Right renal pelvis (tissue), 4 donors: ENCODE measurements around the gene XK. TPM values are rescaled to one million over a fixed set of nuclear protein-coding genes. Genes with fewer than 3 reads are reported as not detected.

ENCODE experiments used
- DNase-seq, 4 donors: peaks; one replicate each; pipeline ENCODE4 v3.0.0-alpha.2; 2013; ENCODE audit warnings: low read depth in 4 of 4, low spot score in 3 of 4, missing footprints in 1 of 4
- polyA plus RNA-seq, 4 donors: library from polyadenylated mRNA; unstranded; fragments of 120-200 nt; gene quantifications; one replicate each; pipeline ENCODE4 v1.2.1, GENCODE V29; 2013; ENCODE audit not compliant: insufficient read length in 4 of 4

Gene XK
- polyA plus RNA-seq, 4 donors = 1.2 to 1.6 (median 1.3) TPM

DNA sequence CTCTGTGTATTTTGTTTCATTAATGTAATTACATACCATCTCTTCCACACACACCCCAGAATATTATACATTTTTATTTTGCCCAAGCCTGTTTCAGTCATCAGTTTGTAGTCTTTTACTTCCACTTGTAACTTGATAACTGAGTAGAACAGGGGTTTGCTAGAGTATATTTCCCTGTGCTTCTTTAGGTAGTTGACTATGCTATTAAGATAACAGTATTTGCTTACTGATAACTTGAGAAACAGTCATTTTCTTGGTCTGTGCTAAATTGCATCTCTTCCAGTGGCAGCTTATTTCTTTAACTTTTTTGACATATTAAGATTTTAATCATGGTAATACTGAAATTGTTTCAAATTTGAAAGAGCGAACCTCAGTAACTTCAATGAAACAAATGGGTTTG lies 7.0 kb upstream of the XK start:
- DNase-seq = no peak

DNA sequence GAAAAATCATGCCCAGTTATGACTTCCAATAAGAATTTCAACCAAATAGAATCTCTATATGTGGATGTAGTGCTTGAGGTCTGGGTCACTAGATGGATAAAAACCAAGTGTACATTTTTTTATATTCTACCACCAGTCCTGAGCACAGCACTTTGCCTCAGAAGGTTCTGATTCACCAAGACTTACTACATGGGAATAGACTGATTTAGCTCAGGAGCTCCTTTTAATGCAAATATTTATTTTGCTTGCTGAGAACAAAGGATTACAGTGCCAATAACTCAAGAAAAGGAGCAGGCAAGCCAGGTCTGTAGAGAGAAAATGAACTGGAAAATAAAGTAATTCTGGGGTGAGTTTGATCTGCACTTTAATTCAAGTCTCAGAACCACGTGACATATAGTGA lies 6.4 kb upstream of the XK start:
- DNase-seq = no peak

DNA sequence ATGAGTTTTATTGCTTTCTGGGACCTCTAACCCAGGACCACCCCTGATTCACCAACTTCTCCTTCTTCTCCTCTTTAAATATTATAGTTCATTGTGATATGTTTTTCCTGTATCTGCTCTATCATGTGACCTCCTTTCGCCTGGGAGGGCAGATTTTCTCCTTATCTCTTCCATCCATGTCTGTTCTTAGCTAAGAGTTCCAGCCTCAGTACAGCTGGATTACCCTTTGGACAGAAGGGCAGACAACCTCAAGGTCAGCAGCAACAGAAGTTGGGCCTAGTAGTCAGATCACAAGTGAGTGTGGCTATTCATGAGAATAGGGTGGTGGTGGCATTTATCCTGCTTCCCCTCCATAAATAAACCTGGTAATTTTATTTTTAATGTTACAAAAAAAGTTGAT lies 5.7 kb upstream of the XK start:
- DNase-seq = no peak

DNA sequence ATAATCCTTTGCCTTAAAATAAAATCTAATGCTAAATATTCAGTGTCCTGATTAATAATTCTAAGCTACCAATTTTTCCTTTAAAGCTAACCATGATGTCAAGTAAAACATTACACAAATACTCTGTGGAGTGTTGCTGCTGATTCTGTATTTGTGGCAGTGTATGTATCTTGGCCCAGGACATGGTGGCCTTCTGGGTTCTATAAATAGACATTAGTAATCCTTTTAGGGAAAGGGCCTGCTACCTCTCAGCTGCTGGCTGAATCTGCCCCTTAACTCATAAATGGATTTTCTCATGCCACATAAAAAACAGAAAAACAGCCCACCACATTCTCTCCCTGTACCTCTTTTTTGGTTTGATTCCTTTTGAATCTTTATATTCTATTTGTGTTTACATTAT lies 1.2 kb upstream of the XK start:
- DNase-seq = no peak

DNA sequence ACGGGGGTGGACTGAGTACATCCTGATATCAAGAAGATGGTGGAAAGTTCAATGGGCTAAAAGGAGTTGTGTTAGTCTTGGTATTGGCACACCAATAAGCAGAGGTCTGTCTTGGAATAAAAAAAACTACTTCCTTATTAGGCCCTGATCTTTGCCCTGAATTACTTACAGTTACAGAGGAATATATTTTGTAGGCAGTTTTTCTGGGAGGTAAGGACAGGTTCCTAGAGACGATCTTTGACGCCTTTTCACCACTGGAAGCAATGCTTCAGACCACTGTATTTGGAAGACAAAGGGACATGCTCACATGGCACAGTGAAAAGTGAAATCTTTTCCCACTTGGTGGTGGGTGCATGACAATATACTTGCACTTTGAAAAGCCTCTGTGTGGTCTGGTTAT lies 618 bp upstream of the XK start:
- DNase-seq = no peak

DNA sequence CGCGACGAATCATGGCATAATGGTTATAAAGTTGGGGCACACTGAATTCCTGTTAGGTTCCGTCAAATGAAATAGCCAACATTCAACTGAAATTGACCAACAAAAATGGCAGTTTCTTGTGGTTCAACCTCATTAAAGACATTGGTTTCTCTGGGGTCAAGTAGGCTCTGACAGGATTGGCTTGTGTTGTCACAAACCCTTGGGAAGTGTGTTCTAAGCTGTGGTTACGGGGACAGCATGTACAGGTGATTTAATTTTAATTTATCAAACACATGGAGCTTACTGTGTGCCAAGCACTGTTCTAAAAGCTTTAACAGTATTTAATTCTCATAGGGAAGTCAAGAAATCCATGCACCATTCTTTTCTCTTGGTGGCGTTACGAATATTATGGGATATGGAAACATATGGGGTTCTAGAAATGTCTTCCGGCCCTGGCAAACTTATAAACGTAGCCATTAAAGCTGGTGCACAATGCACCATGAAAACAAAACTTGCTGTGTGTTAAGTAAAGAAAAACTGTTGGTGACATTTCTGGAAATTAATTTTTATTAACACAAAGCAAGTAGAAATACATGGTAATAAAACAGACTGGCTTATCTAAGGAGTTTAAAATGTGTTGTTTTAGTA lies 891 bp downstream of the XK start:
- DNase-seq = no peak

DNA sequence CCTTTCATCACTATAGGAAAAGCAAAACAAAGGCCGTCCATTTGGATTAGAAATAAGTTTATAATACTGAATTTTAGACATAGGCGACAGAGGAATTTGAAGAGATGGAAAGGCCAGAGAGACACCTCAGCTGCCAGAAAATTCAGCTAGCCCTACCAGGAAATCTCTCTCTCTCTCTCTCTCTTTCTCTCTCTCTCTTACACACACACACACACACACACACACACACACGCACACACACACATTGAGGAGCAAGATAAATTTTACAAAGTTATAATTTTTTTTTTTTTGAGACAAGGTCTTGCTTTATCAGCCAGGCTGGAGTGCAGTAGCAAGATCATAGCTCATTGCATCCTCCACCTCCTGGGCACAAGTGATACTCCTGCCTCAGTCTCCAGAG lies 1.4 kb downstream of the XK start:
- no peak for DNase-seq

DNA sequence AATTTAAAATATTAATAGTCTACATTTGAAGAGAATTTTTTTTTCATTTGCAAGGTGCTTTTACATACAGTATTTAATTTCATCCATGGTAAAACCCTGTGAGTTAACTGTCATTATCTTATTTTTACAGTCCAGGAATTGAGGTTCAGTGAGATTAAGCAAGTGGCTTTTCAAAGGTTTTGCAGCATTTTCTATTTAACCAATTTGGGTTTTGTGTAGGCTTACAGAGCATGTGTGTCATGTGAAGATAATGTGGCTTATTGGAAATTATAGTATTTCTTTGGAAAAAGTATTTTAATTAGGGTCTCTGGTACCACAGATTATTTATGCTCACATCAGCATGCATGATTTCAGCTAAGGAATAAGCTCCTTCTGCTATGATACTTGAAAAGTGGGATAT lies 4.5 kb downstream of the XK start:
- no peak for DNase-seq

DNA sequence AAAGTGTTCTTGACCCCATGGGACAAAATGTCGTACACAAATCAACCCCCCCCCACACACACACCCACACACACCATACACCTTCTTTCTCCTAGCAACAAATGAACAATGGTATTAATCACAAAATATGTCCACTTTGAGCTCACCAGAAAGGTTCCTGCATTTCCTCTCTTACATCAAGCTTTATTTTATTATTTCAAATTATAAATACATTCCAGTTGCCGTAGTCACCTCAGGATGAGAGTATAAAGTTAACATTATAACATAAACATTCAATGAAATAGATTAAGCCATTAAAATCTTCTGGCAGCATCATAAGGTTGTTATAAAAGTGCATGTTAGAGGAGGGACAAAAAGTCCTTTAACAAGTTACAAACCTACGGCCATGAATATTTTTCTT lies 7.3 kb downstream of the XK start:
- DNase-seq = no peak

DNA sequence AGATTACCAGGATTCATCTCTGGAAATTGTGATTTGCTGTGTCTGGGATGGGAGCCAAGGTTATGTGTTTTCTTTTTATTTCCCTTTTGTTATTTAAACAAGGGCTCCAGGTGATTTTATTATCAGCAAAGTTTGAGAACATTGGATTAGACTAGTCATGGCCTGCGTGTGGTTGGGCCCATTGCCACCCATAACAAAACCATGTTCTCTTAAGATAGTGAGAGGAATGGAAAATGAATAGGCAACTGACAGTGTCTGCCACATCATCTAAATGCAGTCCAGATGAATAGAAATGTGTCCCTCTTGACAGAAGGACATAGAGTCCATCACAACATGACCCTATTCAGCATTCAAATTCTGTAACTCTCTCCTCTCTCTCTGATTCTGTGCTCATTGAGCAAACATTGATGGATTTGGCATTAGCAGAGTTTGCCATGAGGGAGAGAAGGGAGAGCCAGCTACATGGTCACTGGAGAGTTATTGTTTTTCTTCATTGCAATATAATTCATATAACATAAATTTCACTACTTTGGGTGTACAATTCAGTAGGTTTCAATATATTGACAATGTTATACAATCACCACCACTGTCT lies 11.7 kb downstream of the XK start:
- no peak for DNase-seq

DNA sequence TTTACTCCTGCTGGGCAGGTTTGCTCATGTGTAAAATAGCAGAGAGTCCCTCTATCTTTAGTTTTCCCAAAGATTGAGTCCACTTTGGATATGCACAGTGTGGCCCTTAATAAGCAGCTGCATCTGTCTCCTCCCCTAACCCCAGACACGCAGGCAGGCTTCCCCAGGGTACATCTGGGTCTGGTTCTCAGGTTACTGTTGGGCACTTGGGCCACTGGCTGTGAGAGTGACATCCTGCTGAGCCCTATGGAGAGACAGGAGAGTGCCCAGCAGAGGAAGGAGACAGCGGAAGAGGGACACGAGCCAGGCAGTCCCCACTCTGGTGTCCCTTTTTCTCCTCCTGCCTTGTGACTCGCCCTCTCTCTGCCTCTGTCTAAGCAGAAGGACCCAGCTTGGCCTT lies 16.0 kb downstream of the XK start:
- DNase-seq = no peak

DNA sequence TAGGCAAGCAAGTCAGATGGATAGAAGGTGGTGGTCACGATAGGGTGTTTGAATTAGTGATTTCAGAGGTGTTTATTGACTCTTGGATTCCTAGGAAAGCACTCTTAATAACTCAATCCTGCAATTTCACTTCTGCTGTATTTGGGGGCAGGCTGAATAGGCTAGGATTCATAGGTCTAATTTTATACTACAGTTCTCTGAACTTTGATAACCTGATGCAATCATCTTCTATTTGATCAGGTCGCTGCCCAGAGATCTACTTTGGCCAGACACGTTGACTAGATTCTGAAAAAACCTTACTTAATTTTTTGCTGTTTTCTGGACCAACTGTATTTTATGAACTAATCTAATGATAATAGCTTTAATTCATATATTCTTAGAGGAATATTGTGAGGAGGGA lies 26.4 kb downstream of the XK start:
- no peak for DNase-seq

DNA sequence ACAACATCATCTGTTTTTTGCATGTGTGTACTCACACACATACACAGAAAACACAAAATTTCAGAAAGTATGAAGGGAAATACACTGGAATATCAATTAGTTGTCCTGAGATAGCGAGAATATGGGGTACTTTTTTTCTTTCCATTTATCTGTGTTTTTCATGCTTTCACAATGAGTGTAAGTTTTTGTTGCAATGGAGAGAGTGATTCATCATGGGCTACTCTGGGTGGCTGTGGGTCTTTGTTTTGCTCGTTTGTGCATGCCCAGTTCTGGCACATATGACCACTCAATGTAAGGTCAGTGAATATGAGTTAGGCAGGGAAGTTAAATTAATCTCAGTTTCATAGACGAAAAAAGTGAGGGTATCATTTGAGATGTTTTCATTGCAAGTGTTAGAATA lies 26.9 kb downstream of the XK start:
- DNase-seq = no peak

DNA sequence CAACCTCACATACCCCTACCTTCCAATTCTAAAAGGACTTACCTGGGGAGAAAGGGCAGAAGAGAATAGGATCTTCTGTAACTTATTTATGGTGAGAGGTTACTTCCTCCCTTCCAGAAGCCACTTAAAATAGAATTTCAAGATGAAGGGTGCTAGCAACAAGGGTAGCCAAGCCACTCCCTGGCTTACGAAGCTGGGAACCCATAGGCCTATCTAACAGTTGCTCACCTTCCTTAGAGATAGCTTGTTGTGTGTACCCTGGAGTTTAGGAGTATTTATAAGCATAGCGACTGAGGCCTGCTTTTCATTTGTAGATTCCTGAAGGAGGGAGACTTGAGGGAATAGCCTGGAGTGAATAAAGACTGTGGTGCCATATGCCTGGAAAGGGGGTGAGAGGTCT lies 28.9 kb downstream of the XK start:
- DNase-seq = no peak

DNA sequence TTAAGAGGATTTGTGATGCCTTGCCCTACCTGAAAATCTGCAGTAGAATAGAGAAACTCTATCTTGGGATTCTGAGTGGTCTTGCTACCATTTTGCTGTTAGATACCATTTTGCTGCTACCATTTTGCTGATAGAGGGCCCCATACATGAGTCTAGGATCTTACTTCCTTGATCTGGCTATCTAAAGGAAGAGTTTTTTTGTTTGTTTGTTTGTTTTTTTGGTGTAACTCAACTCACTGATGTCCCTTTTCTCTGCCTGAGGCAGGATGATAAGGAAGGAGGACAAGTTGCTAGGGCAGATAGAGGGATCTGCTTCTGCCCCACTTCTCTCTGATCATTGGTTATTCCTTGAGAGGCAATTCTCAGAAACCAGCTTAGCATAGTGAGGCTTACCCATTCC lies 31.0 kb downstream of the XK start:
- DNase-seq = no peak

DNA sequence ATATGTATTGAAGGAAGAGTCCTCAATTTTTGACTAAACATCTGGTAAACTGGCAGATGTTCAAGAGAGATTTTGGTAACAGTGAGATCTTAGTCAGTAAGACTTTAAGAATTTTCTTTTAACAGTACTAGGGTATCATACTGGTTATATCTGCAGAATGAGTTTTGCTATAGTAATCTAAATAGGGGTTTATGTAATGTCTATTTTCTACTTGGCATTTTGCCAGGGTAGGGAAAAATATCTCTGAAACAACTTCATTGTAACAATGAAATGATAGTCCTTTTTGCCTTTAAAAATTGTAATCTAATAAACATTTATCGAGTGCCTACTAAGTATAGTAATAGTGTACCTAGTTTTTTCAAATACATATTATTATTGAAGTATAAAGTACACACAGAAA lies 32.1 kb downstream of the XK start:
- DNase-seq = no peak

DNA sequence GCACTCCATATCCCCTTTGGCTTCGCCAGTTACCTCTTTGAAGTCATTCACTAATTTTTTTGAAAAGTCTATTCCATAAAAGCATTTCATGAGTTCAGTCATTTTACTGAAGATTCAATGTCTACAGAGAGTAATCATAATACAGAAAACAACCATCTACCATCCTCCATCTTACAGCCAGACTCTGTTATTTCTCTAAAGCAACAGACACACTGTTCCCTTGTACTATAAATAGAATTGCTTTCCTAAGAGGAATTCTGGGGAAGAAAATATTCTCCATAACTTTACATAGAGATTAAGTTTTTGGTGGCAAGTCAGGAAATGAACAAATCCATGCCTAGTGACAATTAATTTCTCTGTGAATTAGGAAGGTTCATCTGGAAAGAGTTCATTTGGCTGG lies 37.0 kb downstream of the XK start:
- DNase-seq = no peak

DNA sequence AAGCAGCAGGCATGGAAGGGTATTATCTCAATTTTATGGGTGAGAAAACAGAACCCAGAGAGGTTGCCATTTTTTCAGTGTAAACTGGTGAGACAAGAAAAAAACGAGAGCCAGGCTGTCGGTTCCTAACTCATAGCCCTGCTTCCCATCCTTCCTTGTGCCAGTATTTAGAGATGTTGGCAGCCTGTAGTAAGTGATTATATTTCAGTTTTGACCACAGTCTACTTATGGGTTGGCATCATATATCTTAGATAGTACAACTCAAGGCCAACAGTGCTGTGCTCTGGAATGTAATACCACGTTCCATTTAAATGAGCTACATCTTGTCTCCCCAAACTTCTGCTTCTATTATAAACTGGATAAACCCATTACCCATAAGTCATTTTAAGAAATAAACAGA lies 40.8 kb downstream of the XK start:
- no peak for DNase-seq

DNA sequence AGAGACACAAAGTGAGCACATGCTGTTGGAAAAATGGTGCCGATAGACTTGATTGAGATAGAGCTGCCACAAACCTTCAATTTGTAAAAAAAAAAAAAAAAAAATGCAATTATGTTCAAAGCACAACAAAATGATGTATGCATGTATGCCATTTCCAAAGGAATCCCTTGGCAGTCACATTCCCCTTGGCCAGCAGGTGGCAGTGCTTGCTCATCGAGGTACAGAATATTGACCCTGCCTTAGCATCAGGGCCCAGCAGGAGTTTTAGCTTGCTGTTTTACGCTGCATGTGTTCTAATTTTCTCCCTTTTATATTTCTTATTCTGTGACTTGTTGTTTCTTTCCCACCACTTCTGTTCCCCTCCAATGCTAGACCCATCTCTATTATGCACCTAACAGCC lies 59.8 kb downstream of the XK start:
- DNase-seq = peak in 3 of 4 donors; percentile 36 to 41 (median 38)

DNA sequence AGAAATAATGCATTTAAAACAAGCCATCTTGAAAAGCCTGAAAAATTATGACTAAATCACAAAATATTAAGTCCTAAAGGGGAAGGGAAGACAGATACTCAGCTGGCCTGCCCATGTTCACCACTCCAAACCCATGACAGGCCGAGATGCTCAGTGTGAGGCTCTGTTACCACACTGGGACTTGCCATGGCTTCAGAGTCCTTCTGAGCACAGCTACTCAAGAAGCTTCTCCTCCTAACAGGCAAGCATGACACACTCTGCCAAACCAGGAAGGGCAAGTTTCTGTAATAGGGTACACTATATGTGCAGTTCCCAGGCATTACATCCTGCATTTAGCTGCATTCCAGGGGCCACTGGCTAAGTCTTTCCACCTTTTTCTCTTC lies 60.2 kb downstream of the XK start:
- DNase-seq = no peak

DNA sequence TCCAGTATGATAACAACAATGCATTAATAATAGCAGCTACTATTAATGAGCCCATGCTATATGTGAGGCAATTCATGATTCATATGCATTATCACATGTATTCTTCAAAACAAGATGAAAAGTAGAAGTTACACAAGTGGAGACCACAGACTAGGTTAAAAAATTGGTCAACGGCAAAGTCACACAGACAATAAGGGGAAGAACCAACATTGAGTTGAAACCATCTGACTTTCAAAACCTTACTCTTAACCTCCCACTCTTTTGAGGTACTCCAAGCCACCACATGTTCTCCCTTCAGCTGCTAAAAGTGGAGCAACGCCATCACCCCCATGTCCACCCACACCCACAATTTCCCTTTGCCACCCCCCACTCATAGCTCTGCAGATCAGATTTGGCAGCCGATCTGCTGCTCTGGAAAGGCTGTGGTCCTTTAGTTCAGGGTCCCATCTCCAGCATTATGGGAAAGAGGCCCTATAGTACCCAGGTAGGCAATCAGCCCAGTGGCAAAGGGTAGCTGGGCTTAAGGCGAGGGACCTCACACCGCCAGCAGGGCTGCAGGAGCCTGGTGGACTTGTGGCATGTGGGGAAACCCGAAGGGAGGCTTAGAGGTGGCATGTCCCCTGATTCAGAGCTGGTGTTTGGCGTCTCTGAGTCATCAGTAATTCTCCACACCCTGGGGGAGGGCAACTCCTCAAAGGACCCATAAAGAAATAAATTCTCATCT lies 60.8 kb downstream of the XK start:
- no peak for DNase-seq

DNA sequence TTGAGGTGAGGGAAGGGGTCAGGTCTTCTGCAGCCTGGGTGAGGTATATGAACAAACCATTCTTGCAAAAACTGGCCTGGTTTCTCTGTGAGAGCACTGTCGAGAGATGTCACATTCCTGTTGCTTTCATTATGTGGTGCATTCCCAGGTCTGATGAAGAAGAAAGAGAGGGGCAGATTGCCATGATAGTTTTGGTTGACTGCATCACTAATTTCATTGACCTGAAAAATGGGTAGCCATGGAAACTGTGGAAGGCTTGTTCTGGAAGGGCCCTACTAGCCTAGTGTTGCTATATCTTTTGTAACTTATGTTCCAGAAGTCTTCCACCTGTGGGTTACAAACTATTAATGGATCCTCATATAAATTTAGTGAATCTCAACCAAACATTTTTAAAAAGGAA lies 61.4 kb downstream of the XK start:
- DNase-seq = no peak

DNA sequence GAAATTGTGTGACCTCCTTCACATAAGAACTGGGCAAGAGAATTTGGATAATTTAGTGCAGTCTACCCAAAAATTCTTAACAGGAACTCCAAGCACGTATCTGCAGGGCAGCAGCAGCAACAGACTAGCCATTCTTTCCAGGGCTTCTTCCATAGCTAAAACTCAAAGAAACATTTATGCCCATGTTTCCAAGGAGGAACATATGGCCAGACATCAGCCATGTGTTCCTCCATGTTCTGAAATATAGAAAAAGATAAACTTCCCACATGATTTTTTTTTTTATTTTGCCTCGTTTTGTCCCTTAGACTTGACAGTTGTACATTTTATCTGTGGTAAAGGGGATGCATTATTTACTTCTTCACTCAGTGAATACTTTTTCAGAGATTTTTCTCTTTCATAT lies 66.7 kb downstream of the XK start:
- no peak for DNase-seq
